KMS-11 (cell line): Measurements from ENCODE around the gene INO80D.

Experiments used
- H2AFZ ChIP-seq: fragments of 200-600 bp; sonication (generic); 2 replicates; pipeline ENCODE4 v1.6.1; 2016; ENCODE audit warnings: antibody characterized with exemption, mixed run types, low read depth
- H3K27ac ChIP-seq: fragments of 200-600 bp; sonication (generic); 2 replicates; pipeline ENCODE4 v1.6.1; 2016; ENCODE audit warnings: mild to moderate bottlenecking, mixed run types
- H3K27me3 ChIP-seq: fragments of 200-600 bp; sonication (generic); 2 replicates; pipeline ENCODE4 v1.6.1; 2017; ENCODE audit warnings: mild to moderate bottlenecking, low read depth, mixed run types, moderate library complexity; ENCODE audit not compliant: insufficient read depth
- H3K36me3 ChIP-seq: fragments of 200-600 bp; sonication (generic); 2 replicates; pipeline ENCODE4 v1.6.1; 2017; ENCODE audit warnings: mild to moderate bottlenecking, mixed run types; ENCODE audit not compliant: insufficient read depth
- H3K4me1 ChIP-seq: fragments of 200-600 bp; sonication (generic); 2 replicates; pipeline ENCODE4 v1.6.1; 2016; ENCODE audit warnings: mild to moderate bottlenecking, low read depth, mixed run types; ENCODE audit not compliant: poor library complexity, severe bottlenecking
- H3K4me2 ChIP-seq: fragments of 200-600 bp; sonication (generic); 2 replicates; pipeline ENCODE4 v1.7.0; 2016; ENCODE audit warnings: mild to moderate bottlenecking, mixed run types
- H3K4me3 ChIP-seq: fragments of 200-600 bp; sonication (generic); IDR thresholded peaks from 2 replicates; pipeline ENCODE4 v1.6.1; 2017; ENCODE audit warnings: low read depth, low read length, mixed read lengths; ENCODE audit not compliant: insufficient read depth
- H3K79me2 ChIP-seq: fragments of 200-600 bp; sonication (generic); 2 replicates; pipeline ENCODE4 v1.6.1; 2016; ENCODE audit warnings: low read depth, mixed run types; ENCODE audit not compliant: insufficient read depth
- H3K9ac ChIP-seq: fragments of 200-600 bp; sonication (generic); 2 replicates; pipeline ENCODE4 v1.6.1; 2016; ENCODE audit warnings: mild to moderate bottlenecking, mixed run types
- H4K20me1 ChIP-seq: fragments of 200-600 bp; sonication (generic); 2 replicates; pipeline ENCODE4 v1.6.1; 2016; ENCODE audit warnings: mild to moderate bottlenecking, mixed run types; ENCODE audit not compliant: insufficient read depth
- TF ChIP-seq, protein P1 (sequence below): fragments of 200-600 bp; sonication (generic); conservative IDR thresholded peaks from 2 replicates; pipeline ENCODE4 v1.6.1; 2017; ENCODE audit warnings: low read depth, mild to moderate bottlenecking, antibody characterized with exemption, low read length, moderate library complexity, mixed read lengths

Gene INO80D

DNA sequence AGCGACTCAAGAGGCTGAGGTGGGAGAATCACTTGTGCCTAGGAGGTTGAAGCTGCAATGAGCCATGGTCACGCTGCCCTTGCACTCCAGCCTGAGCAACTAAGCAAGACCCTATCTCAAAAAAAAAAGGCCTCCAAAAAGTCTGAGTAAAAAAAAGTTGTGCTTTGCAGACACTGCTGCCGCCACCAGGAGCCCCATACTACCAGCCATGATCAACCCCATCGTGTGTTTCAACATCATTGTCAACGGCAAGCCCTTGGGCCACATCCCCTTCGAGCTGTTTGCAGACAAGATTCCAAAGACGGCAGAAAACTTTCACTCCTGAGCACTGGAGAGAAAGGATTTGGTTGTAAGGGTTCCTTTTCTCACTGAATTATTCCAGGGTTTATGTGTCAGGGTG is 137.1 kb downstream of the INO80D start:
- Histone ChIP-seq H3K79me2 (no peaks in the 10 kb centered on the region), H3K4me3 (no peak overlapping the region), H3K27me3 (no peaks in the 10 kb centered on the region), H3K27ac (no peak overlapping the region), H2AFZ (no peak overlapping the region), H3K4me1 (peaks cover 6% of the 10 kb centered on the region), H3K36me3 (no peaks in the 10 kb centered on the region), H4K20me1 (no peaks in the 10 kb centered on the region), H3K4me2 (no peak overlapping the region), H3K9ac (no peak overlapping the region)
- TF ChIP-seq, protein P1, sequence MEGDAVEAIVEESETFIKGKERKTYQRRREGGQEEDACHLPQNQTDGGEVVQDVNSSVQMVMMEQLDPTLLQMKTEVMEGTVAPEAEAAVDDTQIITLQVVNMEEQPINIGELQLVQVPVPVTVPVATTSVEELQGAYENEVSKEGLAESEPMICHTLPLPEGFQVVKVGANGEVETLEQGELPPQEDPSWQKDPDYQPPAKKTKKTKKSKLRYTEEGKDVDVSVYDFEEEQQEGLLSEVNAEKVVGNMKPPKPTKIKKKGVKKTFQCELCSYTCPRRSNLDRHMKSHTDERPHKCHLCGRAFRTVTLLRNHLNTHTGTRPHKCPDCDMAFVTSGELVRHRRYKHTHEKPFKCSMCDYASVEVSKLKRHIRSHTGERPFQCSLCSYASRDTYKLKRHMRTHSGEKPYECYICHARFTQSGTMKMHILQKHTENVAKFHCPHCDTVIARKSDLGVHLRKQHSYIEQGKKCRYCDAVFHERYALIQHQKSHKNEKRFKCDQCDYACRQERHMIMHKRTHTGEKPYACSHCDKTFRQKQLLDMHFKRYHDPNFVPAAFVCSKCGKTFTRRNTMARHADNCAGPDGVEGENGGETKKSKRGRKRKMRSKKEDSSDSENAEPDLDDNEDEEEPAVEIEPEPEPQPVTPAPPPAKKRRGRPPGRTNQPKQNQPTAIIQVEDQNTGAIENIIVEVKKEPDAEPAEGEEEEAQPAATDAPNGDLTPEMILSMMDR, result no peak

DNA sequence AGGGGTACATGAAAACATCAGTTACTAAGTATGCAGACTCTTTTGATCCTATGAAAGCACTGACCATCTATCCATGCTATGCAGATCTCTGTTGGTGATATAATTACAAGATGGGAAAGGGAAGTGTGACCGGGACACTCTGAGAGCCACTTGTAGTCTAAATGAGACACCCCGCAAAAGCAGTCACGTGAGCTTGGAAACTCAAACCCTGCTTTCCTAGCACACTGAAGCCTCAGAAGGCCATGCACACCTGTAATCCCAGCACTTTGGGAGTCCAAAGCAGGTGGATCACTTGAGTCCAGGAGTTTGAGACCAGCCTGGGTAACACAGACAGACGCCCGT is 137.5 kb downstream of the INO80D start:
- Histone ChIP-seq H3K4me3 (no peak overlapping the region), H2AFZ (peak overlapping the region; percentile 23; the same call in 1 of the 2 replicates), H3K4me2 (peak overlapping the region; percentile 44)

DNA sequence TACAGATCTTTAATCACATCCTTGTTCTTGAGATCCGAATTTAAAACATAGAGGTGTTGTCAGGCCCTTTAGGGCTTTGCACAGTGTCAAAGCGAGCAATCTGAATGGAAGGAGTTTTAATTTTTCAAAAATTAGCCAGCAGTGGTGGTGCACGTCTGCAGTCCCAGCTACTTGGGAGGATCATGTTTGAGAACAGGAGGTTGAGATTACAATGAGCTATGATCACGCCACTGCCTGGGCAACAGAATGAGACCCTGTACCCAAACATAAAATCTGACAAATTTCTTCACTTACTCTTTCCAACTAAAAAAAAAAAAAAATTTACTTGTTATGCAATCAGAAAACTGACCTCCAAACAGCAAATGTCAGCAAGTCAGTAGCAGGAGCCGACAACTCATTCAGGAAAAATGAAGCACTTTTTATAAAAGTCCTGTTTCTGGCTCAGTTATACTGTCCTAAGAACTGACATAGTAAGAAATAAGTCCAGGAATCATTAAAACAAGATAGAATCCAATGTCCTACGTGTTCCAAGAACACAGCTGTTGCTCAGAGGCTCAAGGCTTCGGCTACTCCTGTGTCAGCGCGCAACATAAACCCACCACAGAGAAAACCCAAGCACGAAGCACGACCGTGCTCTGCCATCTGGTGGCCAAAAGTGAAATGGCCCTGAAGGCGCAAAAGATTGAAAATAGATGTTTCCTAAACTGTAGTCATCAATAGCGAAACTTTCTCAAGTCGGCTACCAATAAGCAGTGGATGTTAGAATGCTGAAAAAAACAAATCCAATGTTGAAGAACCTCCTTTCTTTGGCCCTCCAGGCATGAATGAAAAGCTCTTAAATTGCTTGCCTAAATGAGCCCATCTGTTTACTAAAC is 138.1 kb downstream of the INO80D start:
- Histone ChIP-seq H3K79me2 (no peaks in the 10 kb centered on the region), H3K4me2 (peak overlapping the region; percentile 44), H3K4me3 (no peak overlapping the region), H3K4me1 (peaks cover 6% of the 10 kb centered on the region), H3K9ac (no peak overlapping the region), H3K27ac (no peak overlapping the region), H2AFZ (peak overlapping the region; percentile 23; the same call in 1 of the 2 replicates), H3K36me3 (no peaks in the 10 kb centered on the region), H3K27me3 (no peaks in the 10 kb centered on the region), H4K20me1 (no peaks in the 10 kb centered on the region)
- TF ChIP-seq, protein P1, result peak; percentile 96

More for the DNA sequence above, 137.5 kb downstream of the INO80D start:
- Histone ChIP-seq H3K79me2 (no peaks in the 10 kb centered on the region), H3K9ac (no peak overlapping the region), H4K20me1 (no peaks in the 10 kb centered on the region), H3K4me1 (peaks cover 6% of the 10 kb centered on the region), H3K27me3 (no peaks in the 10 kb centered on the region), H3K36me3 (no peaks in the 10 kb centered on the region), H3K27ac (no peak overlapping the region)
- TF ChIP-seq, protein P1, result no peak

DNA sequence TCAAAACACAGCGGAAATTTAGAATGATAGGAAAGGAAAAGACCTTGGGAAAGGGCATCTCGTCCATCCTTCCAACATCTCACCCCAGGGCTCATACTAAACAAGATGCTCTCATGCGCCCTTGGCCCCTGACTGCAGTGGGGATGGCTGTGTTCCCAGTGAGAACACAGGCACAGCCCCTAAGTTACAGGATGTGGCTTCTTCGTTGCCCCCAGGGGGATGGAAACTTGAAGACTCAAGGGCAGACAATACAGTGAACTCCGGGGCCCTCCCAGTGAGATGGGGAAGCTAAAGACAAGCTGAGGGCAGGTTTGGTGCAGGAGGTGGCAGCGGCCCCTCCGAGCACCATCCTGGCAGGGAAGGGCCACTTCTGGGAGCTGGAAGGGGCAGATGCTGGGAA is 139.7 kb downstream of the INO80D start:
- Histone ChIP-seq H3K27ac (no peak overlapping the region), H3K36me3 (no peaks in the 10 kb centered on the region), H3K4me2 (no peak overlapping the region), H3K9ac (no peak overlapping the region), H2AFZ (no peak overlapping the region), H3K4me3 (no peak overlapping the region), H3K27me3 (no peaks in the 10 kb centered on the region), H3K4me1 (peaks cover 6% of the 10 kb centered on the region), H3K79me2 (no peaks in the 10 kb centered on the region), H4K20me1 (no peaks in the 10 kb centered on the region)
- TF ChIP-seq, protein P1, result no peak
